NCI-H524 (cell line): Measurements from ENCODE around the gene ZBTB20.

ENCODE experiments used
- DNase-seq, 2 experiments: peaks; one replicate each; lab custom pipeline; 2025; lab: John Stamatoyannopoulos, UW

The ZBTB20 gene

DNA sequence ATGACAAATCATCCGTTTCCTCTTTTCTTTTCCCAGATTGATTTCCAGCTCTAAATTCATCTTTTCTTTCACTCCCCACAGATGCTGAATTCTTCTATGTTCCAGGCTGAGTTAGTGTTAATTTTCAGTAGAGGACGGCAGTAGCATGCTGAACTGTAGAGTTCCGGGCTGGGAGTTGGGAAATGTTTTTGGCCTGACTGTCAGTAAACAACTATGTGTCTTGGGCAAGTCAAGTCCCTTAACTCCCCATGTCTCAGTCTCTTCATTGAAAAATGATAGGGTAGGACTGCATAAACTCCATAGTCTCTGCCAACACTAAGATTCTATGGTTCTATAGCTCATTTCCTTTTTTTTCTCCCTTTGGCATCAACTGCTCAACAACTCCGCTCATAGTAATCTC, 519.3 kb downstream of the ZBTB20 start:
- DNase-seq: no peak

DNA sequence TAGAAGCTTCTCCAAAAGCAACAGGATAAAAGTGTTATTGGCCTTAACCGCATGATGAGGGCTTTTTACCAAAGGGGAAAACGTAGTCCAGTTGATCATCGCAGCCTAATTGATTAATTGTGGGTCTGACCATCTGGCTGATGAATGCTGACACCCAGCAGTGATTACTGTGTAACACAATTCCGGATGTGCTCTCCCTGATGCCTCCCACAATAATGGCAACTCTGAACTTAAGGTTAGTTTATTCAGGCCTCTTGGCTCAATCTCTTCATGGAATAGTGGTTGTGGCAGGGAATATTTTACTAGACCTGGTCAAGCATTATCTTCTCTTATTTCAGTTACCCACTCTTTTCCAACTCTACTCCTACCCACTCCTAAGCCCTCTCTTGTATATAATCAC, 520.3 kb downstream of the ZBTB20 start:
- DNase-seq: peak; percentile 36 to 81

DNA sequence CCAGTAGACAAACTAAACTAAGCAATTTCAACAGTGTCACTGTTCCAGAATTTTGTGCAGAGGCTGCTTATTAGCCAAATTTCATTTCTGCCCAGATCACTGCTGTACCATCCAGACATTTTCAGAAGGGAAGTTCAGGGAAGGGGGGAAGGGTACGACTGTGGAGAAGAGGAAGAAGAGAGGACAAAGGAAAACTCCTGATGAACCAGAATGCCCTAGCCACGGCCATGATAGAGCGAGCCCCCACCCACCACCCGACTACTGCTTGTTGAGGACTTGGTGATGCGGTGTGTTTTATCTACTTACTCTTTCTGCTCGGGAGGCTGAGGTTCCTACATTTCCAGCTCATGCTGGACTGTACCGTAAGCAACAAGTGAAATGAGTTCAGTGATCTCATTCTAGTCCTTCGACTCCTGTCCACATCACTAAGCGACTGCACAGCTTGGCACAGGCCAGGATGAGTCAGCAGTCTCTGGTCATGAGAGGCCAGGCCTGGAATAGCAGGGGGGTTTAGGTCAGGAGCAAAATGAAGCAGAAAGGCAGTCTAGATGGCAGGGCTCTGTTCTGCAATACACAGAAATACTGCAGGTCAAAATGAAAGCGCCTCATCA, 522.4 kb downstream of the ZBTB20 start:
- no peak for DNase-seq

DNA sequence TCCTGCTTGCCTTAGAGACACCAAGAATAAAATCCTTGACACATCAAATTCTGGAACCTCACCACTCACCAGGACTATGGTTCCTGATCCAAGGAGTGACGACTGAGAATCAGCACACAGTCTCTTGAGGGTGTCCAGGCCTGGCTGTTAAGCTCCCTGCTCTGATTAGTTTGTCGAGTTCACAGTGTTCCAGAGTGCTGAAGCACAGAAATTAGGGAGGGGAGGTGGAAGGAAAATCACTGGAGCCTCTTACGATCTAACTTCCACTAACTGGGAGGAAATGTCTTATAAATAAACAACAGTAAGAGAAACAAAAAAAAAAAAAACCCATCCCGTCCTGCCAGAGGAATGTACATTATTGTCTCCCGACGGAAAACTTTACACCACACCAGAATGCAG, 523.0 kb downstream of the ZBTB20 start:
- DNase-seq: no peak

DNA sequence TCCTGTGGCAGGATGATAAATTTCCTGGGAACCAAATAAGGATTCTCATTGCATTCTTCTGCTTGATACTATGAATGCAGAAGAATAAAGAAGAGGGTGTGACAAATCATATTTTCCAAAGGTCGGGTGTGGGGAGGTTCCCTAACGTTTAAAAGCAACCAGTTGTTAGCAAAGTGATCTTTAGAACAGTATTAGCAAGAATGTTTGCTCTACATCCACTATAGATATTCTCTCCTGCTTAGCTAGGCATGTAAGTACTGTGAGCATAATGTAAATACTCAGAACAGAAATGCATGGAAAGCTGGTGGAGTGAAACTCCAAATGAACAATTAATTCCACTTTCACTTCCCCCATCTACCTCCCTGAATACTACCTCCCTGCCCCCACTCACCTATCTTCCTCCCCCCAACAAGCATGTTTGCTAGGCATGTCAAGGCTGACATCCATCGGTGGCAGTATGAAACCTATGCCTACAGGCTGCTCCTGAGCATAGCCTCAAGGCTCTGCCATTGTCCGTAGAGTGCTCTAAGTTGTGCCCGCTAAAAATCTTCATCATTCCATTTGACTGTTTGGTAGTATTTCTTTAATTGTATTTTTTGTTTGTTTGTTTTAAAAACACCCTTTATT, 523.6 kb downstream of the ZBTB20 start:
- no peak for DNase-seq

DNA sequence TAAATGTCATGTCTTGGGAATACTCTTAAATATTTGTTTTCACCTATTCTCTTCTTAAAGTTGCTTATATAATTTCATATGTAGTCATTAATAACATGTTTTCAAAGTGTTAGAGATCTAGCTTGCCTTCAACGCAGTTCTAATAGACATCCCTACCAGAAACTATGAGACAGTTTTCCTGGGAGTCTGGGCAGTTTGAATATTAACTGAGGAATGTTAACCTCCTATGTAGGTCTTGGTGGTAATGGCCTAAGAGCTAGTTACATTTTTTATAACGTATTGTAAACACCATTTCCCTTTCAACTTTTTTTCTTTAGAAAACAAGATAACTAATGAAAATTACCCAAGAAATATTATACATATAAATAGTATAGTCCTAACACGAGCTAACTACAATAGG, 525.1 kb downstream of the ZBTB20 start:
- no peak for DNase-seq

DNA sequence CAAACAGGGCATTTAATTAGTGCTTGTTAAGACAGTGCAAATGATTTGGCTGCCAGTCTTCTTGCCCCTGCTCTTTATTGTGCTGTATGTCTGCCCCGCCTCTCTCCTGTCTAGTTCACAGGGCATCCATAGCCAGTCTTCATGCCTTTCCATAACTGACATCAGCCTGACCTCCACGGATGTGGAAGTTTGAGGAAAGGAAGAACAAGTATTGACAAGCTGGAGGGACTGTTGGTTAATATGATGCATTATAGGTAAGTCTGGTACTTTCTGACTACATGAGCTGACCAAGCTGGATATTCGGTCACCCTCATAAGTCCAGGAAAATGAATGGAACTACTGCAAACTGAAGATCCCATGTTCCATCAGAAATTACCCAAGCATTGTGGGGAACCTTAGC, 527.3 kb downstream of the ZBTB20 start:
- no peak for DNase-seq

DNA sequence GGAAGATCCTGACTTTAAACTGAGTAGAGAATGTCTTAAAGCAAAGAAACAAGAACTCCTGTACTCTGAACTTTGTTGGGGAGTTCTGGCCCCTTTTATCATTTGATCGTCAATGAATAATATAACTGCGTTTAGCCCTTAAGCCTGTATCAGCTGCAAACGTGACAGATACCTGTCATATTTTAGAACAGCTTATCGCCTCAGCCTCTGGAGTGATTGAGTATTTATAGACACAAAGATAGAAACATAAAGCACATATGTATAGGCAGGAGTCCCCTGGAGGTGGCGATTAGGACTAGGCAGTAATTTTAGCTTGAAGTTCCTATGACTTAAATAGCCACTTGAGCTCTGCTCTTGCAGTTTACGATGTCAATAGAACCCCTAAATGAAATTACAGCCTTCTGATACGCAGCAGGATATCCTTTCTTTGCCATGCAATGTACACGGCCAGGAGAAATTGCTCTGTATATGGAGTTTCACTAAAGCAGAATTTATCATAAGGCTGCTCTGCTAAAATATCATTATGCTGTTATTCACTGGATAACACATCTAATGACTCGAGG, 531.5 kb downstream of the ZBTB20 start:
- DNase-seq: peak in 1 of 2 experiments; percentile 15

DNA sequence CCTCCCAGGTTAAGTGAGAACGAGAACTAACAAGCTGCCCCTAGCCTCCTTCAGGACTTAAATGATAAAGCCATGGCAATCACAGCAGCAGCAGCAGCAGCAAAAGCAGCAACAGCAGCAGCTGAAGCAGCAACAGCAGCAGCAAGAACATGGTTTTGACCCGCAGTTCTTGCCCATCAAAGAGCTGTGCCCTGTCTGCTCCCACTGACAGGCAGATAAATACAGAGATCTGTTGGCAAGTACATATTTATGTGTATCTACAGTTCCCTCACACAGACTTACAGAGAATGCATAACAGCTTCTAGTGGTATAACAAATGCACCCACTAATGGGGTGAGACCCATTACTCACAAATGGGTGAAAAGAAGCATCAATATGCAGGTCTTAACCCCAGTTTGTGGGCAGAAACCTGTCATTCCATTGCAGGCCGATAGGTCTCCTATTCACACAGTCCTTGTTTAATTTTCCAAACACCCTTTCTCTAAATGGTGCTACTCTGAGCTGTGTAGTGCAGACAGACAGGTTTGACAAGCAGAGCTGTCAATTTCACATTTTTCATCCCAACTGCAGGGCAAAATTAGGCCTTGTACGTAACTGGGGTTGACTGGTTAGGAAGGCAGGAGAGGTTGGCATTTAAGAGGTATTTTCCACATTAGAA, 537.0 kb downstream of the ZBTB20 start:
- no peak for DNase-seq

DNA sequence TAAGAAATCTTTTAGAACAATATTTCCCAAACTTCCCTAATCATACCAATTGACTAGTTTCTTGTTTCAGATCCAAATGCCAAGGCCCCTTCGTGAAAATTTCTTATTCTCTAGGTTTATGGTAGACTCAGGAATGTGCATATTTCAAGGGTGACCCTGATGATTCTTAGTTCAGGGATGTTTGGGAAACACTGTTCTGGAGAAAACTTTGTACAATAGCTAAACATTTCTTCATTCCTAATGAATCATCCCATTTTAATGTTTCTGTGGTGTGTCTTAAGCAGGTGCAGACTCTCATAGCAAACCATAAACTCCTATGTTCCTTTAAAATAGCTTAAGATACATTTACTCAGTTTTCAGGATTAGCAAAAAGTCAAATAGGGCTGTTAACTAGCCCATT, 538.8 kb downstream of the ZBTB20 start:
- no peak for DNase-seq

DNA sequence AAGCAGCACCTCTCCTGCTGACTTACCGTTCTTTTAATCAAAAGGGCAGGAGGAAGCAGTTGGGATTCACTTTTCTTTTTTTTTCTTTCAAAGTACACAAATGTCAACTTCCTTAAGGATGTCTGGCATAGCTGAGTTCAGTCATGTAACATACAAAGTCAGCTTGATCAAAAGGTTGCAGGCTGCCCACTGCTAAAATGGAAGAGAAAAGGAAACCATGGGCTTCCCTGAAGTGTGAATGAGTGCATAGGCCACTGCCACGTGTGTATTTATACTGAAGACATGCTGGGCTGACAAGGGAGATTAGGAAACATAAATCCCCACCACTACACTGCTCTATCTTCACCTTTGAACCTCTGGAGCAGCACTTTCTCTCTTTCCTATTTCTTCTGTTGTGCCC, 540.8 kb downstream of the ZBTB20 start:
- no peak for DNase-seq

DNA sequence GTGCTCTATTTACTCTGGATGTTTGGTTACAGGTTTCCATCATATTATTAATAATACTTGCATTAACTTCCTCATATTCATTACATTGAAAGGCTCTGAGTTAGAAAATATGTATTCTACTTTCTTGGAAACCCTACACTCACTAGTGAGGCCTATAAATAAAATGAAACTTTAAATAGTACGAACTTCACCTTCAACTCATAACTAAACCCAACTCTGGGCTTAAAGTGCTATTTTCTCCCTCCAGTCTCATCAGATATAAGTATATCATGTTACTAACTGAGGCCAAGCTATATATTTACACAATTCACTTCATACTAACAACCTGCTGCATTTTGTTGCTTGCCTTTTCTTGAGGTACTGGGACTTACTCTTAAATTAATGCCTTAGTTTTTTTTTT, 546.5 kb downstream of the ZBTB20 start:
- DNase-seq: no peak

DNA sequence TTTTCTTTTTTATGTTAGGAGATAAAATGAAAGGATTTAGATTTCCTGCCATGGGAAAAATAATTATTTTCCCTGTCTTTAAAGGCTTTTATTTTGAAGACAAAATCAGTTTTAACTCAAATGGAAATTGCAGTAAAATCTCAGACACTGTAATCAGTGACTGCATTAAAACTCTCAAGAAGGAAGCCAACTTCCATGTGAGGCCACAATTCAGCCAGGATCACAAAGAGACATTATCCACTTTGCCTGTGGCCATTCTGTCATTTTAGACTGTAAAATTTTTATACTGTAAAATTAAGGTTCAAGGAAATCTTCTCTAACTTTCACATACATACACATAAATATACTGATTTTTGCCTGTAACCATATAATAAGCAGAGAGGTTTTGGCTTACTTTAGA, 549.2 kb downstream of the ZBTB20 start:
- DNase-seq: no peak

DNA sequence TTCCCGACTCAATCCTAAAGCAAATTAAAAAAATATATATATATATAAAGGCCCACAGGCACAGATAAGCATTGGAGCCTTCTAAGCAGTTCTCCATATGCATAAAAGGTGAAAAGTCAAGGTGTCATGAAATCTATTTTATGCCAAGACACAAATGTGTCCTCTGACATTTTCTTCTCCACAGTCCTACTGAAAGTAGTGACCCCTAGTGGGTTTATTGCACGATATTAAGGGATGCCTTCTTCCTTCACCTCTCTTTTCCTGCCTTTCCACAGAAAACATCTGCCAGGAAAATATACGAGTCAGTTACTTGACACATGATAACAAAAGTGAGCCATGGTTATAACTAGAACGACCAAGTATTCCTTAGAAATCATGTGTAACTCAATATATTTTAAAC, 550.1 kb downstream of the ZBTB20 start:
- DNase-seq: peak in 1 of 2 experiments; percentile 33

DNA sequence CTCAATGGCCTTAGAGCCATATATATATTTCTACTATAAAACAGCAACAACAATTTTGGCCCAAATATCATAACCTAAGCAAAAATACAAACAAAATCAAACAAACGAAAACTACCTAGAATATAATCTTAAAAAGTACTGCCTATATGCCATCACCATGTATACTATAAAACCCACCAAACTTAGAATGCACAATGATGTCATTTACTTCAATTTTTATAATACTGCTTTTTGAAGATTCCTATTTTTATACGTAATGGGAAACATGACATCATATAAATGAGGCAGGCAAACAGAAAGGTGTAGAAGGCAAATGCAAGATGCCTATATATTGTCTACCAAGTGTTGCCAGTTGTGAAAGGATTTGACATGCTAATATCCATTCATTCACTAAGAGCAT, 550.9 kb downstream of the ZBTB20 start:
- DNase-seq: no peak

DNA sequence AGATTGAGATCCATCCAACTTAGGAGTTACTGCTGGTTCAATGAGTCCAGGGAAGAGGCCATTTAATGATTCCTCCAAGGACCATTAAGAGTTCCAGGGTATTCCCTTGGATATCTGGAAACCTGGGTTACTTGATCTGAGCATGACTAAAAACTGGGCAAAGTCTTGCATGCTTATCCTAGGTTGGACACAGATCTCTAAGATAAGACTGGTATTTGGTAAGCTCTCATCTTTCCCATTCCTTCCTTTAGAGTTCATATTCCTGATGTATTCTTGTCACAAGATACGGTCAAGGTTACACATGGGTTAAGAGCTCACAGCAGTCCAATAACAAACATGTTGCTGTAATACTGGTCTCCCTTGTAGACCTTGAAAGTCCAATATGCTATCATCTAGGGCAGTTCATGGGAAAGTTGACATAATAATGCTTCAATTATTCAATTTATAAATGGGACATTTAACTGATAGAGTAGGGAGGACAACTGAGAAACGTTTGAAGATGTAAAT, 551.5 kb downstream of the ZBTB20 start:
- no peak for DNase-seq

DNA sequence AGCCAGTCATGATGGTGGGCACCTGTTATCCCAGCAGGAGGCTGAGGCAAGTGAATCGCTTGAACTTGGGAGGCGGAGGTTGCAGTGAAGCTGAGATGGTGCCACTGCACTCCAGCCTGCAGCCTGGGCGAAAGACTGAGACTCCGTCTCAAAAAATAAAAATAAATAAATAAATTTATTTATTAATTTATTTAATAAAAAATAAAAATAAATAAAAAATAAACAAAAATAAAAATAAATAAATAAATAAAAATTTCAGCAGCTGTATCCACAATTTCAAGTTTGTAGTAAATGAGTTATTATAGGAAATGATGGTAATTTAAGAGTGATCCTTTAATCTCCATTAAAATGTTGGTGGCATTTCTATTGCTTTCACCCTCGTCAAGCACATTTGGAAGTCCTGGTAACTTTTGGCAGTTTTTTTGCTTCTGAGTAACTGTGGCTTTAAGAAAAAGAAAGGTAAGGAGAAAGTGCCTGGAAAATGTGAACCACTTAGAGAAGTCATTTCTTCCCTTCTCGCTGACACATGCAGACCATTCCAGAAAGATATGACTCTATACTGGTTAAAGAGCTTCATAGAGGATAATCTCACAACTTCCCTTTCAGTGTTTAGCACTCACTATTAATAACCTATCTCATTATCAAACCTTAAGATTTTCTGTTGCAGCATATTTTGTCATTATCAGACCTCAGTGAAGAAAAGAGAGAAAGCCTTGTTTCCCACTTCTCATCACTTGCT, 556.6 kb downstream of the ZBTB20 start:
- DNase-seq: no peak

DNA sequence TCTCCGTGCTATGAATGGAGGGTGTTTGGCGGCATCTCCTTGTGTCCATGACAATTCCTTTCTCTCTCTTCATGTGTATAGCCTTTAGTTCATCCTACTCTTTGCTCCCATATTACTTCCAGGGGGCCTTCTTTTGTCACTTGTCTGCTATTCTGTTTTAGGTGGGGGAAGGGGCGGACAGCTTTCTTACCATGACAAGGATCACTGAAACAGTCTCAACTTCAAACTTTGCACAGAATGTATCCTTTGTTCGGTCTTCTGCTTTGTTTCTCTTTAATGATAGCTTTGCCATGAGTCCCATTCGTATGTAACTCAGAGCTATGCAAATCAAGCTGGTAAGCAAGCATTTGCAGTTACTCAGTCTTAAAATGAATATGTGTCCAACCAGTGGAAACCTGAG, 559.1 kb downstream of the ZBTB20 start:
- no peak for DNase-seq

DNA sequence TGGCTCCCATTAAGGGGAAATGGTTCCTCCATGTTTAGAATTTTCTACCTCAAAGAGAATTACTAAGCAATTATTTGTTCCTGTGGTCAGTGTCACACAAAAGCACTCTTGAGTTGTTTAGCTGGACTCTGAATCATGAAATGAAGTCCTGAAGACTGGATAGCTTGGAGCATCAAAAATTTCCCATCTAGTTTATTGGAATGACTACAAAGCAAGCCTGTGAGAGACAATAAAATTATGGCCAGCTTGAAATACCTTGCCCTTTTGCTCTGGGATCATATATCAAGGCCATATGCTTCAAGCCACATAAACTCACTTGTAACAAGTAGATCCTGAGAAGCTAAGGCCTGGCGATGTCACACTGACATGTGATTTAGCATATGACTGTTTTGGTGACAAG, 561.0 kb downstream of the ZBTB20 start:
- DNase-seq: peak; percentile 67 to 91

DNA sequence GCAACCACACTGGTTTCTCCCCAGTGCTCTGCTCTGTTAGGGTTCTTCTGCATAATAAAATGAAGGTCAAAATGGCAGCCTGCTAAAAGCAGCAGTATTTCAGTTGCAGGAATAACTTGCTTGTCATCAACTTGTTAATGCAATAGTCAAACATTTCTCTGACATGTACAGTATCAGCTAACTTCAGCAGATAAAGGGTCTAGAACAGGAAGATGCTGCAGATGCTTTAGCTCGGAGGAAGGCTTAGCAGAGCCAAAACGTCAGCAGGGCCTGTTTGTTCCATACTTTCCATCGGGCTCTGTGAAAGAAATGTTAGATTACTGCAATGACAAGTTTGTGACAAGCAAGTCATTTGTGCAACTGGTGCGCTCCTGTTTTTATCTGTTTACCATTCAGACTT, 561.4 kb downstream of the ZBTB20 start:
- no peak for DNase-seq

DNA sequence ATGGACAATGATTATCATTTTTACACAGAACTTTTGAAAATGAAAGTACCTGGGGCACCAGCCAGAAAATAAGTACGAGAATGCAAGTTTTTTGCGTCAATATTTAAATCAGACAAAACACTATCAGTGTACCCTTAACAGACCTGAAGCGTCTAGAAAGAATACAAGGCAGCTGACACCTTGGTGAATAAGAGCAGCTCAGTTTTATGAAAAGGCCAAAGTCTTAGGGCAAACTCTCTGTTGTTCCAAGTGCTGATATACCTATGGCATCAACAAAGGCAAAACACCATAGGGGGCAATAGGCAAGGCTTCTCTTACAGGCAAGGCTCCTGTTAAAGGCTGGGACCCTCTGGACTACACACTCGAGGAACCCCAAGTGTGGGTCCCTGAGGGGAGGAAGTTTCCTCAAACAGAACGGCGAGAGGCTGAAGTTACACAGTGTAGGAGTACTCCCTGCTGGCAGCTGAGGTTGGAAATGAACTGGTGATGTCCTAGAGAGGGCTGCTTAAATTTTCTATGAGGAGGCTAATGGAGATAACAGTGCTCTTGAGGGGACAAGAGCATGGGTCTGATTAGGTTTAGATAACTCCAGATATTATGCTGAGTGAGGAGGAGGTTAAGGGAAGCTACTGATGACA, 562.2 kb downstream of the ZBTB20 start:
- DNase-seq: no peak

DNA sequence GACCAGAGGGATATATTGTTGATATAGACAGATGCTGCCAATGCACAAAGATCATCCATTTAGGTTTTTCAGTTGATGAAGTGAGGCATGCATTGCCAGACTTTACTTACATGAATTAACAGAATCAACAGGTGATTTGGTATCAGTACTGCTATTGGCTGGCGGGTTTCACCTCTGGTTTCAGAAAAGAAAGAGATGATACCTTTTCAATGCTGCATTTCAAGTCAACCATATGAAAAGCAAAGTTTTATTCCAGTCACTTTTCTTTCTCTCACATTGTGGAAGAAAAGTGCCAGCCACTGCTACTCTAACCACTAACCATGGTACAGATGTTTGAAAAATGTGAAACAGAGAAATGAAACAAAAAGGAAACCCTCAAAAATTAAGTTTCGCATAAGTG, 564.2 kb downstream of the ZBTB20 start:
- no peak for DNase-seq
